Hematopoietic multipotent progenitor cell treated with erythropoietin and hydrocortisone succinate and interleukin-3 and kit ligand, for 8 days (in vitro differentiated cells): ENCODE results near the gene TRIM63.
A peak's percentile ranks its signal among the peaks of the same experiment; 100 is the strongest.

Source experiments
- DNase-seq: peaks from one replicate; pipeline ENCODE4 v3.0.0-alpha.2; 2015

TRIM63 gene

DNA sequence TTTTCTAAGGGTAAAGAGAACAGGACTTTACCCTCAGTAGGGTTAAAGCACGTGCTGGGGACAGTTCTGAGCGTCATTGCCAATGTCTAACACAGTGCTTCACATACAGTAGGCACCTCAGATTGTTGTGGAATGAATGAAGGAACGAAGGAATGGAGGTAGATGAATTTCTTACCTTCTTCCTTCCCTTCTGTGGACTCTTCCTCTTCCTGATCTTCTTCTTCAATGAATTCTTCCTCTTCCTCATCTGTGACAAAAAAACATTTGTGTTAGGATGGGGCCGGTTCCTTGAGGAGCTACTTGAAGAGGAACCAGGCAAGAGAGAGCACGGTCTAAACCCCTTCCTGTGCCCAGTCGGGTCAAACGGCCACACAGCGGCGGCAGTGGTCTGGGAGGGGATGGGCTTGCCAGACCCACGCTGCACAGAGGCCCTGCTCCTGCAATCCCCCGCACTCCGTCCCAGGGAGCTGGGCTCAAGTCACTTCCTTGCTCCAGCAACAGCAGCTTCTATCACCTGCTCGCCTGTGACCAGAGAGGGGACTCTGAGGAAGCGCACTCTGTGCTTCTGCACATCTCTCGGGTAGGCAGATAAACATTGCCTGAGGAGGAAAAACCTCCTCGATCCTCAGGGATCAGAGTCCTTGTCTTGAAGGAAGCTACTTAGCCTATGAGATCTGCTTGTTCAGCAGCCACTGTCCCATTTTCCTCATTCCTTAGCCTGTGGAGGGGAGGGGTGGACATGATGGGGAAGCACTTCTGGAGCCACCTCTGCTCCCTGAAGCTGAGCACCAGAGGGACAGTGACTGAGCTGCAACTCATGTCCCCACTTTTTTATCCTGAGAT lies 13.5 kb downstream of the TRIM63 start:
- DNase-seq, result no peak

DNA sequence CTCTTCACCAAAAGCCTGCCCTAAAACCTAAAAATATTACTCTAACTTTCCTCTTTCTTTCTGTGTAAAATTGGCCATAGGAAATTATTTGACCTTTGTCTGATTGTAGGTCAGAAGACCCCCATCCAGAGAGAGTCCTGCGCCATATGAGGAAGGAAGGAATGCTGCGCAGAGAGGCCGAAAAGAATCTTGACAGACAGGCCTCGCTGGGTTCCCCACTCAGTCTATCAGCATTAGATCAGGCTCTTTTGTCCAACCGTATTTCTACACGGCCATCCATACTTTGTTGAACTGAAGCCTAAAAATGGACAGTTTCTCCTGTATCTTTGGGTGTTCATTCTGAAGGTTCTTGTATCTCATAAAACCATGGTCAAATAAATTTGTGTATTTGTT lies 17.2 kb downstream of the TRIM63 start:
- no peak for DNase-seq

DNA sequence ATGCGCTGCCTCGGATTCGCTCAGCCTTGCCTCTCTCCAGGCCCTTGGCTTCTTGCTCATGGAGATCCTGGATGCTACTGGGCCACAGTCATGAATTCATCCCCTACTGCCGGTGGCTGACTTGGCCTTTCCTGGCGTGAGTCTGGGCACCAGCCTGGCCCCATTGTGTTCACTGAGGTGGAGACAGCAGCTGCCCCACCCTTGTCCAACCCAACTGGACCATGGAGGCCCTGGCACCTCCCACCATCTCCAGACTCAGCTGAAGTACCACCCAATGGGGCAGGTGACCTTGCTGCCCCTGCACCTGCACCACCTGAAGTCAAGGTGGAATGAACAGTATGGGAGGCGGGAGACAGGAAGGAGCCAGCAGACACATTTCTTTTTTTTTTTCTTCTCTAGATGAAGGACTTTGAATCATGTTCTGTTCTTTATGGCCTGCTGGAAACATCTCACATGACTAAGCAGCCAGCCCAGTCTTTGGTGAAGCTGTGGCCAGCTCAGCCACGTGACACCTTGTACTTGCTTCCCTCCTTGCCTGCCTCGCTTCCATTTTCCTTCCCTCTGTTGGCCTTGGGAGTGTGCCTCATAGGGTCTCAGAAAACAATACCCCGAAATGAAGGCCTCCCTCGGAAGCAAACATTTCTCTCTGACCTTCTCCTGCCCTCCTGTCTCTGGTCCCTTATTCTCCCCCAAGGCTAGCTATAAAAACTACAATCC lies 17.7 kb downstream of the TRIM63 start:
- no peak for DNase-seq

DNA sequence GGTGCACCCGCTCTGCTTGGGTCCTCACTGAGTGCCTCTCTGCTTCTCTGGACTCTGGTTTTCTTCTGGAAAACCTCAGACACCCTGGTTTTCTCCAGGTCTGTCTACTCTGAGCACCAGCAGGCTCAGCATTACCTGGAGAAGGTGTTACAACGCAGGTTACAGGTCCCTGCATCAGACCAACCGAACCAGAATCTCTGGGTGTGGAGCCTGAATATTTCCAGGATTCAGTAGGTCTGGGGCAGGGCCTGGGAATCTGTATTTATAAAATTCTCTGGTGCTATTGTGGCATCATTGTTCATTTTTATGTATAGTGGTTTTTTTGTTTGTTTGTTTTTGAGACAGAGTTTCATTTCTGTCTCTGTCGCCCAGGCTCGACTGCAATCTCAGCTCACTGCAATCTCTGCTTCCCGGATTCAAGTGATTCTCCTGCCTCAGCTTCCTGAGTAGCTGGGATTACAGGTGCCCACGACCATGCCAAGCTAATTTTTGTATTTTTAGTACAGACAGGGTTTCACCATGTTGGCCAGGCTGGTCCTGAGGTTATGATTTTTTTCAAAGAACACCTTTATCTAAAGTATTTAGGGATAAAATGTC lies 20.1 kb downstream of the TRIM63 start:
- DNase-seq, result no peak

DNA sequence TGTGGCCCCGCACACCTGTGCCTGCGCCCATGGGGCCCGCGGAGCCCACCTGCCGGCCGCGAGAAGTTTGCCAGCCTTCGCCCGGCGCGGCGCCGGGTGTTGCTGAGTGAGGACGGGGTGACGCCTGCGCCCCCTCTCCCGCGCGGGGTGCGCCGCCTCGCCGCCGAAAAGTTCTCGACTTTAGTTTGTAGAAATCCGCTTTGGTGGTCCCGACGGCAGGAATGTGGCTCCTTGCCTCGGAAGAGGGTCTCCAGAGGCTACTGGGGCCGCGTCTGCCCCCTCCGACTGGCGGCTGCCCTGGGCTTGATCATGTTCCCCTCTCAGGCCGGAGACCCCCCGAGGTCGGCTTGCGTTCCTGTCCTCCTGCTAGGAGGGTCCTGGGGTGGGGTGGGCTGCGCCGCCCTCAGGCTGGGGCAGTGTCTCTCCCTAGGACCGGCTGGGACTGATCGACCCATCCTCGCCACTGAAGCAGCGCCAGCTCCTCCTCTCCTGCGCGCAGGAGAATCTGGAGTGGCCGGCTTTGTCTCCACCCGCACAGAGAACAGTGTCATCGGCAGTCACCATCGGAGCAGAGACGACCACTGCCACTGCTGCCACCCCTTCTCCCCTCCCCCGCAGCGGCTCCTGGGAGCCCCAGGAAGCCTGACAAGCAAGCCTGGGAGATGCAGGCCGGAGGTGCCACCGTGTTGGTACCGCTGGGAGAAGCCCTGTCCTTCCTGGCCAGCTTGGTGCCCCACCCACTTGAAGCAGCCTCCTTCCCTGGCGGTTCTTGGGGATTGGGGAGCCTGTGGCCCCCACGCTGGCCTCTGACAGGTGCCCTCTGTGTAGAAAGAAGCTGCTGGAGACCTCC lies 21.0 kb downstream of the TRIM63 start:
- no peak for DNase-seq

DNA sequence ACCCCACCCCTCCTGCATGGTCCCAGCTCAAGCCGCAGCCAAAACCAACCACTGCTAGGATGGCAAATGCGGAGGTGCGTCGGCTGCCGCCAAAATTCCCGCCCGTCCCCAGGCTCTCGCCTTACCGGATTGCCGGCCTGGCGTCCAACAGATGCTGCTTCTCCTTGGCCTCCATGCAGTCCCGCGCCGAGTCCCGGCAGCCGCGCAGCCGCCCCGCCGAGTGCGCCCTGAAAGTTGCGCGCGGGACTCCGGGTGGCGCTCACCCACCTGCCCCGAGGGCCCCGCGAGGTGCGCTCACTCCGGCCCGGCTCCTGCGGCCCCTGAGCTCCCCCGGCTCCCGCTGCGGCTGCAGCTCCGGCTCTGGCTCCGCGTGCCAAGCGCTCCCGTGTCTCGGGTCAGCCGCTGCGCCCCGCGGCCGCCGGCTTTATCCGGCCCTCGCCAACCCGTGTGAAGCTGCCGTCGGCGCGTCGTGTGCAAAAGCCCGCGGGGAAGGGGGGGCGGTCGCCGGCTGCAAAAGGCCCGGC lies 21.6 kb downstream of the TRIM63 start, which contains the start of gene SLC30A2:
TSS of gene SLC30A2 (minus strand) at position 397 of the 524 bp plus-strand sequence. CDS start at position 175, 222 bp downstream.
- no peak for DNase-seq

DNA sequence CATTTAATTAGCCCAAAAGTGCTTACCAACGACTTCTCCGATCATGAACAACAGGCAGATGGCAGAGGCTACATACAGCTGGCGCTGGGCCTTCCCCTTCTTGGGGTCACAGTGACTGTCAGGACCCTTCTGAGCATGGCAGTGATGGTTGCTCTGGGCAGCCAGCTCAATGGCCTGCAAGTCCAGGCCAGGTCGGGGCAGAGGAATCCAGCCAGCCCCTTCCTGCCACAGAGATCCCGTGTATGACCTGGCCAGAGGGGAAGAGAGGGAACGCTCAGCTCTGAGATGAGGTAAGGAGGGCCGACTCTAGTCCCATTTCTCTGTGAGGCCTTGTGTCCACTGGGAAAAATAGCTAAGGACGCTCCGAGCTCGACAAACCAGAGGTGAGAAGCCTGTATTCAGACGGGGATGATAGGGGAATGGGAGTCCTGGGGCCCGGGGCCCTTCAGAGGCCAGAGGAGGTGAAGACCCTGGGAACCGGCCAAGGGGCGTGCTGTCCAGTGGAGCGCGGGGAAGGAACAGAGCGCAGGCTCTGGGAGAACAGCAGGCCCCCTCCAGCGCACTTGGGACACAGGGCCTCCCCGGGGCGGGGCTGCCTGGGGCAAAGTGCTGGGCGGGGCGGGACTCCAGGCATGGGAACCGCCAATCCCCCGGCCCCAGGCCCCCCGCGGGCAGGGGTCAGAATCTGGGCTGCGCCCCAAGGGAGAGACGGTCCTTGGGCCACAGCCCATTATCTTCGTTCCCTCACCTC lies 22.3 kb downstream of the TRIM63 start:
- DNase-seq, result no peak

DNA sequence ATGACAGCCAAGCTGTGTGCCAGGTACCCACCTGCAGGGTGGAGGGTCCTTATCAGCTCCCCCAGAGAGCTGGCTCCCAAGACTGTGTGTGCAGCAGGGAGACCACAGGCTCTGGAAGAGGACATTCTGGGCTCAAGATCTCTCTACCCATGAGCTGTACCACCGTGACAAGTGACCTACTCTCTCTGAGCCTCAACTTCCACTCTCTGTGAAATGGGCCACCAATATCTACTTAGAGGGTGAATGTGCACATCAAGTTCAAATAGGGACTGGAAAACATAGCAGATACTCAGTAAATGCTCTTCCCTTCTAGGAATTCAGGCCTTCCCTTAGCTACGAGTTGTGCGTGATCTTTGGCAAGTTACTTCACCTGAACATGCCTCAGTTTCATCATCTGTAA lies 23.0 kb downstream of the TRIM63 start:
- no peak for DNase-seq

DNA sequence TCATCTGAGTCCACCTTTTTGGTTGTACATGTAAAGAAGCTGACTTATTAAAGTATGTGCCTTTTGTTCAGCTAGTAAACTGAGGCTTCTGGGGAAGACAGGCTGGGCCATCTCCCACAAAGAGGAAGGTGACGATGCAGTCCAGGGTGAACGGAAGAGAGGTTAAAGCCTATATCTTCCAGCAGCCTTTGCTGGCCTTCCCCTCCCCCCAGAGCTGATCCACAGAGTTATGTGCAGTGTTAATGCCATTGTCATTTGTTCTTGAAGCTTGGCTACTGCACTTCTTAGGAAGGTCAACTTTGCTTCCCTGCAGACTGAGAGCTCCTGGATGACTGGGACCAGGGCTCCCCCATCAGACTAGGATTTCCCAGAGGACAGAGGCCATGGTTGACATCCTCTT lies 23.7 kb downstream of the TRIM63 start:
- DNase-seq, result no peak

DNA sequence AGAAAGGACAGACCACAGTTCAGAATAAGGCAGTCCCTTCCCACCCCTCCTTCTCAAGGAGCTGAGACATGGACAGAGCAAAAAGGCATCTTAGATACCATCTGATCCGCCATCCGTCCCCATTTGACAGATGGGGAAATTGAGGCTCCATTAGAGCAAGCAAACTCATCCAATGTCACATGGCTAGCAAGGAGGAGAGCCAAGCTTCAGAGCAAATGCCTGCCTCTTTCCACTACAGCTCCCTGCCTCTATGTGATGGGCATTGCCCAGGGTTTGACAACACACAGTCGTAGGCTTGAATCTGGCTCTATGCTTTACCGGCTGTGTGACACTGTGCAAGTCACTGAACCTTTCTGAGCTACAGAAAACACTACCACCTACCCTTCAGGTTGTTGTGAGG lies 25.5 kb downstream of the TRIM63 start:
- DNase-seq, result no peak

DNA sequence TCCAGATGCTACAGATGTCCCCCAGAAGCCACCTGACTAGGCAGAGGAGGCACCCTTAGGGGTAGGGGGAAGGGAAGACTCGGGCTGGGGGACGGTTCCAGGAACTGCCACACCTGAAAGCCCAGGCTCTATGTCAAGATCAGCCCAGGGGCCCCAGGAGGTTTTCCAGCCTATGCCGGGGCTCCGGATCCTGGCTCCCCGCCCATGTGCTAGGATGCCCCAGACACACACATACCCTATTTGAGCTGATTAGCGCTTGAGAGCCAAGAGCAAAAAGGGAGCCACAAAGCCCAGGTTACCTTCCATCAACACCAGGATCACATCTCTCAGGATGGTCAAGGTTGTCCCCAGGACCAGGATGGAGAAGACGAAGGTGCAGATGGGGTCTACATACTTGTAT lies 26.0 kb downstream of the TRIM63 start:
- DNase-seq, result no peak

DNA sequence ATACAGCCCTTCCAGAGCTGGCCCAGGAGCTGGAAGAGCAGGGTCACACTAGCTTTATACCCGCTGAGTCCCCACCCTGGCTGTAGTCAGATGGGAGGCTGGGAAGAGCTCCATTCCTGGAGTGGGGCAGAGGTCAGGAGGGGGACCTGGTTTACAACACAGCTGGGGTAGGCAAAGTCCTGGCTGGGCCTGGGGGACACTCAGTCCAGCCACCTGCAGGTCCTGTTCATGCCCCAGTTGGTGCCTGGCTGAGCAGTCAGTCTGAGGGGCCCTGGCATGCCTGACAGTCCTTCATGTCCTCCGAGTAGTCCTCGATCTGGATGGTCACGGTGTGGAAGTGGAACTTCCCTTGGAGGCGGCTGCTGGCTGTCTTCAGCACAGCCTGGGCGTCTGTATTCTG lies 28.5 kb downstream of the TRIM63 start:
- no peak for DNase-seq

DNA sequence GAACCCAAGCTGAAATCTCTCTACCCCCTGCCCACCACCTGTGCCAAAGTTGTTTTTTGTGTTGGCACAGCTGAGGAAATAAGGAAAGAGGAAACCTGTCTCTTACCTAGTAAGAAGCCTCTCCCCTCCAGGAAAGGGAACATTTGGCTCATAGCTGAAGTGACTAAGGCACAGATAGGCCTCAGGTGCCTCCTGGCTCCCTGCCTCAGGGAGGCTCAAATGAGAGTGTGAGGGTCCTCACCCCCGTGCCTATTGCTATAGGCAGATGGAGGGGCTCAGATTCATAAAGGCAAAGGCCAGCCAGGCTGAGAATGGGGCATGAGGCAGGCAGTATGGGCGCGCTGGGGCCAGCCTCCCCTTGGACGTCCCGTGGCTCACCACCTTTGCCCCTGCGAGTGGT lies 29.0 kb downstream of the TRIM63 start:
- DNase-seq, result no peak

DNA sequence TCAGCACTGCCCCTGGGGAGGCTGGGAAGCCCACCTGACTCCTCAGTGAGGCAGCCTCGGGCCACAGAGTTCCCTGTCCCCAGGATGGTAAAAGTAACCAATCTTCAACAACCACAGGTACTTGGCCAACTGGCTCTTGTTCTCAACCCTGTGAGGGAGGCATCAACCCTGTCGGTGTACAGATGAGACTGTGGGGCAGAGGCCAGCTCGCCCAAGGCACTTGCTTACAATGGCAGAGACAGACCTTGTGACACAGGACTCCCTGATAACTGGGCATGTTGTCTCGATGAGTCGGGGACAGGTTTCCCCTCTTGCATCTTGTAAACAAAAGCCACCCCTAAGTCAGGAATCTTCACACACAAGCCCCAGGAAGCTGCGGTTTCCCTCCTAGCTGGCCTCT lies 29.5 kb downstream of the TRIM63 start:
- no peak for DNase-seq

DNA sequence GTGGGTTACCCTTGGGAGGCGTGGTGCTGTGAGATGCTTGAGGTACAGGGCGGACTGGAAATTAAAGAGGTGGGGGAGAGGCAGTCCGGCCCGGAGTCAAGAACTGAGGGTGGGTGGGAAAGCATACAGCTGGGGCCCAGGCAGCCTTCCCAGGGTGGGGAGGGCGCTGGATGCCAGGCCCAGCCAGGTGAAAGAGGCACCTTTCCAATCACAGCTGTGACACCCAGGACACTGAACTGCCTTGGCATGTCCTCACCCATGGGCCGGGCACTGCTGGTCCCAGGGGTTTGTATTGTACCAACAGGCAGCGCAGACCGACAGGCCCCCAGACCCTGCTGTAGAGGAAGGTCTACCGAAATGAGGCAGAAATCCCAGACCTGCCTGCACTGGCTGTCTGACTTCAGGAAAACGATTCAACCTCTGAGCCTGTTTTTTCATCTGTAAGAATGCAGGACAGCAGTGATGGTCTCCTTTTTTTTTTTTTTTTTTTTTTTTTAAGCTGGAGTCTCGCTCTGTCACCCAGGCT lies 30.6 kb downstream of the TRIM63 start:
- no peak for DNase-seq

DNA sequence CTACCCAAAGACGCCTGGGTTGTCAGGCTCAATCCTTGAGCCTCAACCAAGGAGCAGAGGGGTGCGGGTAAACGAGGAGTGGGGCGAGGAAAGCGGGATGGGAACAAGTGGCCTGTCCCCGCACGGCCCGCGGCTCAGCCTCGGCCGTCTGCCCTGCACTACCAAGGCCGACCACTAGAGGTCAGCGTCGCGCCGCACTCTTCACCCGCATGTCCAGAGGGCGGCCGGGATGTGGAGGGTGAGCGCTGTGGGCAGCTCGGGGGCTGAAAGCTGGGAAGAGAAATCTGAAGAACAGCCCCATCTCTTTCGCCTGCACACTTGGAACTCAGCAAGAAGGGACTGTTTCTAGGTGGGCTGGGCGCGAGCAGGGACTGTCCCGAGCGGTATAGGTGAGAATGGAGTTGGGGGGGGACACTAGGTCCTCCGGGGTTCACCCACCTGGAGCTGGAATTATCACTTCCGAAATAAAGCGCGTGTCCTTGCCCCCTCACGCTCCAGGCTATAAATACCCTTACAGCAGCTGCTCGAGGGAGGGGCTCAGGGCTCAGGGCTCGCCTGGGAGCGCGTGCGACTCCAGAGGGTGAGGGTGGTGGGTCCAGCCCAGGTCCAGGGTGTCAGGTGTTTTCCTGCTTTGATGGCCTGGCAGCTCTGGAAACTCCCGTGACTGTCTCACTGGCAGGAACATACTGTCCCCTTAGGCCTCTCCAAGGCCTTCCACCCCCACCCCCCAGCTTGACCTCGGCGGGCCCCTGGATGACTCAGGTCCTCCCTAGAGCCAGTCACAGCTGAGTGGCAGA lies 31.3 kb downstream of the TRIM63 start:
- peak; percentile 66 for DNase-seq

DNA sequence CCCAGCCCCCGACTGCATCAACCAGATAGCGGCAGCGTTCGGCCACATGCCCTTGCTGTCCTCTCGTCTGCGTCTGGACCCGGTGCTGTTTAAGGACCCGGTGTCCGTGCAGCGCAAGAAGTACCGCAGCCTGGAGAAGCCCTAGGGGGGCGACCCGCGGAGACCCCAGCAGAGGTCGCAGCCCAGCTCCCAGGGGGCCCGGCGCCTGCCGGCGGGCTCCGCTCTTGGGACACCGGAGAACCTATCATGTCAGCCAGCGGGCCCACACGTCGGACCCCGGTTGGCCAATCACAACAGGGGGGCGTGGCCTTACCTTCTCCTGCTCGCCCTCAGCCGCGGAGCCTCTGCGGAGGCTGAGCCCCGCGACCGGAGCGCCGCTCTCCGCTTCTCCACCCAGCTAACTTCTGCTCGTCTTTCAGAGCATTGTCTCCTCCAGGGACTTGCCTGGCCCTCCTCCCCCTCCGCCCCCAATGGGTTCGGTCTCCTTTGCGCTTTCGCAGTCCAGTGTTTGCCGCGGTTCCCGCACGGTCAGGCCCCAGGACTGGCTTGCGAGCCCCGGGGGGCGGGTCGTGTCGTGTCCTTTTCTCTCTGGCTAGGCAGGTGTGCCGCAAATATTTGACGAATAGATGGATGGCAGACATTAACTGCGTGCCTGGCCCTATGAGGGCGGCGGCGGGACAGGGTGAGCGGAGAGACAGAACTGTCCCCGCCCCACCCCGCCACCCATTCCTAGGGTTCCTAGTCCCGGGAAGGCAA lies 32.0 kb downstream of the TRIM63 start:
- peak; percentile 93 for DNase-seq

DNA sequence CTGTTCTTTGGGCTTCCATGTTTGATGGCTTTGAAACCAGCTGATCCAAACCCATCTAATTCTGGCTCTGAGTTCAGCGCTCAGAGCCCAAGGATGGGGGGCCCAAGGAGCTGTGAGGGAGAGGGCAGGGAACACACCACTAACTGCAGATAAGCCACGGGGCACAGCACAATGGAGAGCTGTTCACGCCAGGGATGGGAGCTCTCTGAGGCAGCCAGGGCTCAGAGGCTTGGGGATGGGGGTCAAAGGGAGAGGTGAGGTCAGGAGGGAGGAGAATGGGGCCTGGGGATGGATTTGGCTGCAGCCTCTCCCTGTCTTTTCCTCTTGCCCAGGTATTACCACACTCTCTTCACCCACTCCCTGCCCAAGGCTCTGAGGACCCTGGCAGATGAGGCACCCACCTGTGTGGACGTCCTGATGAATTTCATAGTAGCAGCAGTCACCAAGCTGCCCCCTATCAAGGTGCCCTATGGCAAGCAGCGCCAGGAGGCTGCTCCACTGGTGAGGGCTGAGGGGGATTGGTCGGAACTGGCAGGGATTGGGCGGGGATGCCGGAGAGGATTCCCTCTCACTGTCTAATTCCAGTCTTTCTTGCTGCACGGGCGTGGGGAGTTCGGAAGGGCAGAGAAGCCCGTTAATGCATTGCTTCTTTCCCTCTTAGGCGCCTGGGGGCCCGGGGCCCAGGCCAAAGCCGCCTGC lies 32.8 kb downstream of the TRIM63 start:
- DNase-seq, result peak; percentile 9

DNA sequence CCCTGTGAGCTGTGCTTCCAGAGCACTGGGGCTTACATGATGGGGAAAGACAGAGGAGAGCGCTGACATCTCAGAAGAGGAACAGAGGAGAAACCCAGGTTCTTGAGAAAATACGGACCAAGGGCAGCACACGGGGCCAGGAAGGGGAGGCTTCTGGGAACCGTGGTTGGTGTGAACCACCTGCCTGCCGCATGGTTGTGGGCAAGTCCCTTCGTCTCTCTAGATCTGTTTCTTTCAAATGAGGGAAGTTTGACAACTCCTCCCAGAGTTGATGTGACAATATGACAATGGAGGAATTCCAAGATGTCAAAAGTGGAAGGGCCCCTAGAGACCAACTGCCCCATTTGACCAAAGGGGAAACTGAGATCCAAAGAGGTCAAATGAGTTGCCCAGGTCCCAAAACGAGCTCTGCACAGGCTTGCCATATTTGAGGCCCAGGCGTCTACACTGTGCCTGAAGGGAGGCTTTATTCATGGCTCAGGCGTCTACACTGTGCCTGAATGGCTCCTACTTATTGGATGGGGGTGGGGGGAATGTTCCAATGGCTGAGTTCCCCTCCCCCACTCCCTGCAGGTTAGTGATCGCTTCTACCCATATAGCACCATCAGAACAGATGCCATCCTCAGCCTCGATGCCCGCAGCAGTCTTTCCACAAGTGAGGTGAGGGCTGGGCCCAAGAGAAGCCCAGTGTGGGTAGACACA lies 34.6 kb downstream of the TRIM63 start:
- no peak for DNase-seq
